Adrenal gland (tissue), 5 donors: ENCODE data around the gene MATR3.

ENCODE experiments used
- POLR2A ChIP-seq, 2 donors: fragments of 450-650 bp; IDR thresholded peaks; one replicate each; pipeline ENCODE4 v1.6.1; 2017; ENCODE audit warnings: antibody characterized with exemption in 2 of 2, mild to moderate bottlenecking in 2 of 2, moderate library complexity in 1 of 2
- TF ChIP-seq, protein P1 (sequence below), 6 experiments: fragments of 450-650 bp in 4 of 6; fragments of 200-600 bp in 2 of 6; sonication (generic) in 1 of 6; IDR thresholded peaks; 1 replicate in 5 of 6; 2 replicates in 1 of 6; pipeline versions ENCODE4 v1.5.1 to v1.8.0; 2016 to 2021; ENCODE audit warnings: antibody characterized with exemption in 6 of 6, mild to moderate bottlenecking in 2 of 6, moderate library complexity in 1 of 6
- donor health status: DM: no; HTN: no; CAD: no.

DNA sequence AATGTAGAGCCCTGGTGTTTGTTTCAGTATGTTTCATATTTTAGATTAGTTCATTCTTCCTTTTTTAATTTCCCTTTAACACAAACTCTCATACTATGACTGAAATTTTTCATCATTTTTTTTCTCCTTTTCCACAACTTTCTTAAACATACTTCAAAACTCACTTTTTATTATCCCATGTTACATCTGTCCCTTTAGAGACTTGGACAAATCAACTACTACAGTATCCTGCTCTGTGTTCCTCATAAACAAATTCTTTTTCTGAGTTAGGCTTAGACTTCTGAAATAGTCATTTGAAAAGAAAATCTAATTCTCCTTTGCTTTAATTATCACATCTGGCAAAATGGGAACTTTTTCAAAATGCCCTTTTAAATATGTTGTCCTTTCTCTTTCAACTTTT lies 15.3 kb downstream of the MATR3 start:
- TF ChIP-seq, protein P1, sequence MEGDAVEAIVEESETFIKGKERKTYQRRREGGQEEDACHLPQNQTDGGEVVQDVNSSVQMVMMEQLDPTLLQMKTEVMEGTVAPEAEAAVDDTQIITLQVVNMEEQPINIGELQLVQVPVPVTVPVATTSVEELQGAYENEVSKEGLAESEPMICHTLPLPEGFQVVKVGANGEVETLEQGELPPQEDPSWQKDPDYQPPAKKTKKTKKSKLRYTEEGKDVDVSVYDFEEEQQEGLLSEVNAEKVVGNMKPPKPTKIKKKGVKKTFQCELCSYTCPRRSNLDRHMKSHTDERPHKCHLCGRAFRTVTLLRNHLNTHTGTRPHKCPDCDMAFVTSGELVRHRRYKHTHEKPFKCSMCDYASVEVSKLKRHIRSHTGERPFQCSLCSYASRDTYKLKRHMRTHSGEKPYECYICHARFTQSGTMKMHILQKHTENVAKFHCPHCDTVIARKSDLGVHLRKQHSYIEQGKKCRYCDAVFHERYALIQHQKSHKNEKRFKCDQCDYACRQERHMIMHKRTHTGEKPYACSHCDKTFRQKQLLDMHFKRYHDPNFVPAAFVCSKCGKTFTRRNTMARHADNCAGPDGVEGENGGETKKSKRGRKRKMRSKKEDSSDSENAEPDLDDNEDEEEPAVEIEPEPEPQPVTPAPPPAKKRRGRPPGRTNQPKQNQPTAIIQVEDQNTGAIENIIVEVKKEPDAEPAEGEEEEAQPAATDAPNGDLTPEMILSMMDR (IDR thresholded peaks at IDR 0.05) = no peak
- TF ChIP-seq POLR2A (IDR thresholded peaks at IDR 0.05) = no peak
